Heart right ventricle (tissue), 16 donors: ENCODE measurements around the gene CDCA3. TPM values are rescaled to one million over a fixed set of nuclear protein-coding genes. Genes with fewer than 3 reads are reported as not detected.

Experiments used
- ATAC-seq, 8 donors: fragments of 200-7000 bp; cut with Tn5 transposase; one replicate each; pipeline ENCODE4 v1.9.1; 2020; ENCODE audit warnings: mild to moderate bottlenecking in 8 of 8, moderate library complexity in 8 of 8, moderate number of reproducible peaks in 1 of 8
- DNase-seq, 2 donors: peaks; one replicate each; pipeline ENCODE4 v3.0.0-alpha.2; 2020
- H3K27ac ChIP-seq, 10 donors: fragments of 200-600 bp; sonication (generic) in 2 of 10; one replicate each; pipeline versions ENCODE4 v1.5.0 to v1.8.0; 2020 to 2022; ENCODE audit warnings: mild to moderate bottlenecking in 3 of 10
- H3K27me3 ChIP-seq, 7 donors: fragments of 200-600 bp; one replicate each; pipeline ENCODE4 v1.8.0; 2021 to 2022; ENCODE audit warnings: mild to moderate bottlenecking in 2 of 7
- H3K36me3 ChIP-seq, 9 donors: fragments of 200-600 bp; sonication (generic) in 1 of 9; one replicate each; pipeline versions ENCODE4 v1.5.0 to v1.8.0; 2020 to 2022; ENCODE audit warnings: mild to moderate bottlenecking in 2 of 9
- H3K4me1 ChIP-seq, 9 donors: fragments of 200-600 bp; sonication (generic) in 1 of 9; one replicate each; pipeline versions ENCODE4 v1.5.0 to v1.8.0; 2020 to 2022; ENCODE audit warnings: mild to moderate bottlenecking in 4 of 9
- H3K4me3 ChIP-seq, 10 donors: fragments of 200-600 bp; sonication (generic) in 2 of 10; one replicate each; pipeline versions ENCODE4 v1.5.0 to v1.8.0; 2020 to 2022; ENCODE audit warnings: mild to moderate bottlenecking in 7 of 10, moderate library complexity in 2 of 10
- H3K9me3 ChIP-seq, 11 donors: fragments of 200-600 bp in 10 of 11; sonication (generic) in 2 of 11; one replicate each; pipeline versions ENCODE4 v1.5.0 to v1.8.0; 2013 to 2022; ENCODE audit warnings: mild to moderate bottlenecking in 2 of 11, control low read depth in 1 of 11, moderate library complexity in 1 of 11
- CTCF ChIP-seq, 9 donors: fragments of 200-600 bp; sonication (generic) in 2 of 9; IDR thresholded peaks; one replicate each; pipeline versions ENCODE4 v1.5.0 to v1.8.0; 2021 to 2022; ENCODE audit warnings: antibody characterized with exemption in 9 of 9, mild to moderate bottlenecking in 5 of 9, moderate library complexity in 1 of 9
- WGBS, 2 donors: extraction: QIAGEN DNeasy Blood & Tissue Kit; methylation state at CpG; one replicate each; pipeline ENCODE4 v1.1.7; 2013; ENCODE audit warnings: inconsistent platforms in 1 of 2; 5-methylcytosine and 5-hydroxymethylcytosine counted together
- intact Hi-C, 10 donors: fragments of 100-400 bp; cut with DNase I; formaldehyde crosslinking; loops; one replicate each; pipeline versions ENCODE4 v1.11.1 to v1.14.2; 2022
- polyA plus RNA-seq, 2 donors: library from polyadenylated mRNA; stranded (reverse); fragments of 200-250 nt; gene quantifications; one replicate each; pipeline ENCODE4 v1.2.3, GENCODE V29; 2013
- total RNA-seq, 10 donors: library from RNA; stranded (reverse); fragmentation: NEBNext Ultra II Directional in 3 of 10; extraction: Animal tissue kit (Norgen Biotek cat#: 25700) in 3 of 10; gene quantifications; one replicate each; pipeline versions ENCODE4 v1.2.1 to v1.2.4, GENCODE V29; 2021 to 2023
- donor health status: Arrhythmogenic right ventricular cardiomyopathy.
- donor health status: ischemic (EF 13 %, LVEDD 7.1; RV severe dilation, severe dysfunction).
- donor health status: healthy with polysubstance abuse.
- donor health status: DM: no; HTN: yes; CAD: no.
- donor health status: DM: no; HTN: no; CAD: no.
- donor health status: ischemic (EF 25% LVEDD 6.9; RV normal size, moderate dysfunction).
- donor health status: ischemic (EF 25% LVEDD 5.7; RV mildly dilated, moderate dysfunction).
- donor health status: healthy.
- donor health status: DM: yes; HTN: yes; CAD: no.
- donor health status: Ischemic cardiomyopathy.
- donor health status: ischemic (EF 35%, LVEDD 5.7; RV mildly dilated, moderate dysfunction).
- donor health status: nonischemic (EF 11% LVEDD 7.7; RV severe dilation, severe dysfunction).
- donor health status: DM: yes; HTN: yes; CAD: no.
- donor health status: PGD.
- donor health status: ischemic (EF 29% LVEDD 5.4; RV normal size, mild dysfunction).
- donor health status: nonischemic (EF 23%, LVEDD 6.1; RV moderate dilation, normal function).

CDCA3 gene
- total and polyA plus RNA-seq, 12 donors, result 0.22 to 4.0 (median 0.55) TPM; not detected in 1

GRCh38 chr12:6822426-6823135, 28.5 kb downstream of the CDCA3 start:
- no peak for DNase-seq
- peaks cover 11 to 61% (median 33%) of the 10 kb centered on the region in 9 donors for H3K4me1 ChIP-seq
- intact Hi-C loops, result loop anchor here in 6 of 10 donors (5.0 to 10.0 kb wide), 6 partner anchors 35 to 208 kb away; partner anchors contain the start of genes CD4 (in 2 of the 6) and MLF2 (in 2 of the 6)
- no peaks in the 10 kb centered on the region for H3K9me3 ChIP-seq
- peak overlapping the region in 1 of 10 donors; percentile 82 for H3K27ac ChIP-seq
- no peak for ATAC-seq
- peaks cover 0 to 9% (median 0%) of the 10 kb centered on the region in 9 donors for H3K36me3 ChIP-seq
- WGBS, 2 donors, result 63 to 67% methylated on average over 7 of the region's 7 CpGs
- peaks cover 0 to 32% (median 0%) of the 10 kb centered on the region in 7 donors for H3K27me3 ChIP-seq
- TF ChIP-seq CTCF (IDR thresholded peaks at IDR 0.05), result no peak
- peak overlapping the region in 9 of 10 donors; percentile 35 to 64 (median 59) for H3K4me3 ChIP-seq

DNA sequence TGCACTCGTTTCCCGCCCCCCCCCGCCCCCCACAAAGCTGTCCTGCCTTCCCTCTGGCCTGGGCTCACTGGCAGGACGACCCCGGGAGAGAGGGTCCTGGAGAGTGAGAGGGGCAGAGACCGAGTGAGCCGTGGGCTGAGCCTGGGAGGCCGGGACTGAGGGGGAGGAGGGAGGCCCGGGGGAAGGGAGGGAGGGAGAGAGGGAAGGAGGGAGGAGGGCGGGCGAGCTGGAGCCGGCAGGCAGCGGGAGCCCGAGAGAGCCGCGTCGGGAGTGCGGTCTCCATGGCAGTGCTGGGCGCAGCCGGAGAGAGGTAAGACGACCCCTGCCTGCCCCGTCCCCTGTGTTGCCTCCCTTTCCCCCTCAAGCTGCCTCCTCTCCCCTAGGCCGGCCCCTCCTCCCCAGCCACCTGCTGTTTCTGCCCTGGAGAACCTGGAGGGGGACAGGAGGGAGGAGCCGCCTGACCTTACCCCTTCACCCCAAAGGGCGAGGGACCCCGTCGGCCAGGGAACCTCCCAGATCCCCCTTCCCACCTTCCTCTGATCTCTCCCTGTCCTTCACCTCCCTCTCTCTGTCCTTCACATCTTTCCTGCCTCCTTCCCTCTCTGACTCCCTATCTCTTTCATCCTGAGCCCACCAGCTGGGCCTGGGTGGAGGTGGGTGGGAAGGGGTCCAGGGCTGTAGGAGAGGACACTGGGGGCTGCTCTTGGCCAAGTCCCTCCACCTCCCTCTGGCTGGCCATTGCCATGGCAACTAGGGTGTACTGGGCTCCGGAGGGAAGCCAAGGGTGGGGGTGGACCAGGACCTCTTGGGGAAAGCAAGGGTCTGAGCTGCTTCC, 29.3 kb downstream of the CDCA3 start, which contains the start of gene GPR162:
GPR162 (plus strand) TSS at position 231 of the 835 bp plus-strand sequence. CDS start 2,078 bp downstream, outside the sequence.
- Histone ChIP-seq H3K36me3 (peaks cover 0 to 14% (median 0%) of the 10 kb centered on the region in 9 donors), H3K9me3 (no peaks in the 10 kb centered on the region), H3K27ac (peak within 1 kb of the TSS in 8 of 10 donors; percentile 45 to 82 (median 73)), H3K4me1 (peaks cover 4 to 54% (median 26%) of the 10 kb centered on the region in 9 donors), H3K27me3 (peaks cover 0 to 26% (median 0%) of the 10 kb centered on the region in 7 donors), H3K4me3 (peak within 1 kb of the TSS; percentile 35 to 64 (median 58))
- ATAC-seq (peak; percentile 42 to 61 (median 59)), DNase-seq (peak; percentile 63 to 72)
- no peak for TF ChIP-seq CTCF (IDR thresholded peaks at IDR 0.05)
- WGBS, 2 donors, result 0 to 2% methylated on average over 21 to 28 of the region's 28 CpGs
- intact Hi-C loops, result loop anchor here in 6 of 10 donors (5.0 to 10.0 kb wide), 6 partner anchors 35 to 207 kb away; partner anchors contain the start of genes CD4 (in 2 of the 6) and MLF2 (in 2 of the 6)

- Histone ChIP-seq H3K27ac (peak overlapping the region in 2 of 10 donors; percentile 14 to 15), H3K9me3 (no peaks in the 10 kb centered on the region), H3K4me3 (no peak overlapping the region), H3K36me3 (peaks cover 0 to 23% (median 0%) of the 10 kb centered on the region in 9 donors), H3K4me1 (peaks cover 3 to 43% (median 18%) of the 10 kb centered on the region in 9 donors), H3K27me3 (peaks cover 0 to 20% (median 0%) of the 10 kb centered on the region in 7 donors)
- intact Hi-C loops, result loop anchor here in 6 of 10 donors (5.0 to 10.0 kb wide), 6 partner anchors 33 to 205 kb away; partner anchors contain the start of genes CD4 (in 2 of the 6) and MLF2 (in 2 of the 6)
- ATAC-seq, result no peak
- TF ChIP-seq CTCF (IDR thresholded peaks at IDR 0.05), result no peak
- WGBS, 2 donors, result 87% methylated on average over 5 of the region's 5 CpGs
- no peak for DNase-seq
These were observed 30.9 kb downstream of the CDCA3 start for GRCh38 chr12:6820166-6820565.
